Chondrocyte (in vitro differentiated cells): ENCODE results near the gene PDHX. TPM values are rescaled to one million over a fixed set of nuclear protein-coding genes. Genes with fewer than 3 reads are reported as not detected.

ENCODE experiments used
- DNase-seq: peaks from one replicate; pipeline ENCODE4 v3.0.0; 2021; ENCODE audit warnings: mixed read lengths, low spot score
- H3K27ac Mint-ChIP-seq: one replicate; pipeline ENCODE4 v1.8.0; 2021; ENCODE audit warnings: mild to moderate bottlenecking, moderate library complexity, mixed read lengths; ENCODE audit not compliant: unreplicated experiment
- H3K27me3 Mint-ChIP-seq: 2 replicates; pipeline ENCODE4 v1.8.0; 2021; ENCODE audit warnings: low read depth, mixed read lengths
- H3K36me3 Mint-ChIP-seq: 2 replicates; pipeline ENCODE4 v1.8.0; 2021; ENCODE audit warnings: low read depth, mixed read lengths
- H3K4me1 Mint-ChIP-seq: 2 replicates; pipeline ENCODE4 v1.8.0; 2021; ENCODE audit warnings: low read depth, mild to moderate bottlenecking, mixed read lengths
- H3K4me3 Mint-ChIP-seq: one replicate; pipeline ENCODE4 v1.8.0; 2021; ENCODE audit warnings: mild to moderate bottlenecking, moderate library complexity, mixed read lengths; ENCODE audit not compliant: unreplicated experiment
- H3K9me3 Mint-ChIP-seq: 2 replicates; pipeline ENCODE4 v1.8.0; 2021; ENCODE audit warnings: low read depth, mixed read lengths
- CTCF ChIP-seq: fragments of 200-600 bp; sonication (generic); IDR thresholded peaks from 2 replicates; pipeline ENCODE4 v1.5.0; 2021; ENCODE audit warnings: antibody characterized with exemption, mild to moderate bottlenecking, moderate library complexity
- total RNA-seq: library from RNA; stranded (reverse); gene quantifications from 3 replicates; pipeline ENCODE4 v1.2.1, GENCODE V29; 2021

The PDHX gene
- total RNA-seq, 1 donor from 2014 or later = 38.8 TPM

- Mint-ChIP-seq H3K27ac (peak overlapping the region; percentile 99), H3K4me3 (peak overlapping the region; percentile 42), H3K27me3 (no peaks in the 10 kb centered on the region), H3K9me3 (peaks cover 10% of the 10 kb centered on the region), H3K4me1 (peaks cover 27% of the 10 kb centered on the region), H3K36me3 (no peaks in the 10 kb centered on the region)
- DNase-seq = no peak
- no peak for TF ChIP-seq CTCF
These were observed 114.3 kb downstream of the PDHX start for GRCh38 chr11:35030716-35031213.

GRCh38 chr11:35031346-35031745, 114.9 kb downstream of the PDHX start:
- H3K9me3 Mint-ChIP-seq = peaks cover 10% of the 10 kb centered on the region
- no peak overlapping the region for H3K4me3 Mint-ChIP-seq
- H3K36me3 Mint-ChIP-seq = no peaks in the 10 kb centered on the region
- TF ChIP-seq CTCF = no peak
- H3K4me1 Mint-ChIP-seq = peaks cover 33% of the 10 kb centered on the region
- DNase-seq = no peak
- H3K27ac Mint-ChIP-seq = peak overlapping the region; percentile 99
- no peaks in the 10 kb centered on the region for H3K27me3 Mint-ChIP-seq

- DNase-seq = no peak
- H3K27me3 Mint-ChIP-seq = no peaks in the 10 kb centered on the region
- no peak for TF ChIP-seq CTCF
- no peak overlapping the region for H3K4me3 Mint-ChIP-seq
- H3K4me1 Mint-ChIP-seq = peaks cover 34% of the 10 kb centered on the region
- peak overlapping the region; percentile 46 for H3K27ac Mint-ChIP-seq
- H3K9me3 Mint-ChIP-seq = peaks cover 5% of the 10 kb centered on the region
- H3K36me3 Mint-ChIP-seq = no peaks in the 10 kb centered on the region
These were observed 115.4 kb downstream of the PDHX start for GRCh38 chr11:35031867-35032266.

- Mint-ChIP-seq H3K36me3 (no peaks in the 10 kb centered on the region), H3K27me3 (no peaks in the 10 kb centered on the region), H3K27ac (no peak overlapping the region), H3K9me3 (peaks cover 4% of the 10 kb centered on the region), H3K4me1 (peaks cover 41% of the 10 kb centered on the region), H3K4me3 (no peak overlapping the region)
- no peak for DNase-seq
- TF ChIP-seq CTCF = no peak
These were observed 116.6 kb downstream of the PDHX start for GRCh38 chr11:35033011-35033410.

- H3K36me3 Mint-ChIP-seq = no peaks in the 10 kb centered on the region
- peaks cover 4% of the 10 kb centered on the region for H3K9me3 Mint-ChIP-seq
- no peaks in the 10 kb centered on the region for H3K27me3 Mint-ChIP-seq
- DNase-seq = no peak
- H3K4me3 Mint-ChIP-seq = no peak overlapping the region
- TF ChIP-seq CTCF = no peak
- peaks cover 52% of the 10 kb centered on the region for H3K4me1 Mint-ChIP-seq
- H3K27ac Mint-ChIP-seq = no peak overlapping the region
These were observed 118.0 kb downstream of the PDHX start for GRCh38 chr11:35034401-35034800.
